GM19324 (cell line): ENCODE results near the gene NREP.

Experiments used
- ATAC-seq: cut with Tn5 transposase; IDR thresholded peaks from one replicate; pipeline ENCODE4 v1.9.1; 2021; ENCODE audit warnings: mild to moderate bottlenecking, moderate library complexity; ENCODE audit not compliant: unreplicated experiment, low FRiP score

The NREP gene, protein sequence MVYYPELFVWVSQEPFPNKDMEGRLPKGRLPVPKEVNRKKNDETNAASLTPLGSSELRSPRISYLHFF

GRCh38 chr5:111756581-111757354 lies at the start of gene NREP:
Gene NREP (minus strand): TSS chr5:111757194. CDS start chr5:111755772, 1,422 bp downstream.
- ATAC-seq = peak; percentile 5

DNA sequence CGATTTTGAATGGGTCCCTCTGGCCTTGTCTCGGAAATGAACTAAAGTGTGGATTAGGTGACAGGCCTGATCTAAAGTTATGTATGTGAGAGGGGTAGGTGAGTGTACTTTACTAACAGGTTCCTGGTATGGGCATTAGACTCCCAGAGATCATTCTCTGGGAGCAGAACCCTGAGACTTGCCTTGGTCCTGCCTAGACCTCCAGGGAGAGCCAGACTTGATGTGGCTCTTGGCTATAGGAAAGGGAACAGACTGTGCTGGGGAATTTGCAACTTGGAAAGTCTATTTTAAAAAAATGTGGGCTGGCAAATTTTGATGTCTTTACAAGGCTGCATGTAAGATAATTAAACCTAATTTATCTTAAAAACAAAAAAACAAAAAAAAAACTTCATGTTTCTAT lies 49.8 kb upstream of the NREP start:
- no peak for ATAC-seq

DNA sequence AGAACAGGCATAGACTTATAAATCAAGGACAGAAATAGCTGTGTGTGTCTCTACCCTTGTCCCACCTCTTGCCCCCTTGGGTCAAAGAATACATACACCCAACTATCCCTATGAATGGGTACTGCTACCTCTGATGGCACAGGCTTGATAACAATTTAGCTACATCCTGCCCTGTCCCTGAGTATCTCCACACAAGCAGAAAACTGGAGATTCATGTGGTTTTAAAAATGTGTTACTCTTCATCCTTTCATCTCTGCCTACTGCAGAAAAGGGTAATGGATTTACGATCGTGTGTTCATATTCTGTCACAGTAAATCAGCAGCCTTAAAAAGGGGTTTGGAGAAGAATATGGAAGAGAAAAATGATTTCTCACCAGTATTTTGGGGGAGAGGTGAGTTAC lies 49.2 kb upstream of the NREP start:
- no peak for ATAC-seq

DNA sequence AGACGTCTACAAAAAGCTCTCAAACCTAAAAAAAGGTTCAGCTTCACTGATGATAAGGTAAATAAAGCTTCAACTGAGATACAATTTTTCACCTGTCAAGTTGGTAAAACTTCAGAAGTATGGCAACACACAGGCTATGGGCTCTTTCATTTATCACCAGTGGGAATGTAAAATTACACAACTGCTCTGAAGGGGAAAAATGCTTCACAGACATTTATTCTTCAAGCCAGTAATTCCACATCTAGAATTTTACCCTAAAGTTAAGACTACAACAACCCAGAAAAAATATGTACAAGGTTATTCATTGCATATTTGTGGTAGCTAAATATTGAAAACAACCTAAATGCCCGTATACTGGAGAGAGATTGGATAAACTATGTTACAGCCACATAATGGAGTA lies 48.1 kb upstream of the NREP start:
- no peak for ATAC-seq

GRCh38 chr5:111800351-111800750 lies 43.4 kb upstream of the NREP start:
- ATAC-seq = no peak

GRCh38 chr5:111795142-111795541 lies 38.1 kb upstream of the NREP start:
- ATAC-seq = no peak

DNA sequence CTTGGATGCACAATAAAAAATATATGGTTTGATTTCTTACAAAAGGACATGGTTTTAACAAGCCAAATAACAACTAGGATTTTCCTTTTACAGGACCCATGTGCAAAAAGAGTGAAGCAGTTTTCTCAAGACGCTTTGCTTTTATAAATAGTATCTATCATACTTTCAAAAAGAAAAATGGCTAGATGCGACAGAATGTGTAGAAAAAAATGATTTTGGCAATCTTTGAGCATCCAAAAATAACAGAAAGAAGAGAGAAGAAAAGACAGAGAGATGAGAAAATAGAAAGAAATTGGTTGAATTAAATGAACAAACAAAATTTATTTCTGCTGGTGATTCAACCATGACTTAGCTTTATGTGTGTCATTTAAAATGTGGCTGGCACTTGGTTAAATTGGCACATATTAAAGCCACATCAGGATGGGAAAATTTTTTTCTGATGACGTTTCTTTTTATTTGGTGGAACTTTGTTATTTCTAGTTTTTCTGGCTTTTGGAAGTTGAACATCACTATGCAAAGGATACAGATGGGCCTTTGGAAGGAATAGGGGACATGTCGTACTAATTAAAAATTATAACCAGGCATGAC lies 35.6 kb upstream of the NREP start:
- ATAC-seq = no peak

GRCh38 chr5:111790295-111790694 lies 33.3 kb upstream of the NREP start:
- ATAC-seq = no peak

DNA sequence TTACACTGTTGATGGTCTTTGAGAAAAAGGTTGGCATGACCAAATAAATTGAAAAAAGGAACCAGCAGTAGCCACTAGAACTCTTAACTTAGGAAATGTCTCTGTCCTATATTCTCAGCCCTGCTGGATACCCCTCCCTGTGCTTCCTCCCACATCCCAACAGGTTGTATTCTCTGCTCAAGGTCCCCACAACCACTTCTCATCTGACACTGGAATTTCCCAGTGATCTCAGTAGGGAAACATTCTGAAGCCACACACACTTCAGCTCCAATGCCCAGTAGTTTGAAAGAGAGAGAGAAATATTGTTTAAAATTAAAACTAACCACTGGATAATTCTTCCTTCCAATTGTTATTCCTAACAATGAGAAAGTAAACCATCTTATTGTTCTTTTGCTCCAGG lies 30.0 kb upstream of the NREP start:
- ATAC-seq = no peak

- no peak for ATAC-seq
Measured at GRCh38 chr5:111784491-111785181, 27.6 kb upstream of the NREP start.

DNA sequence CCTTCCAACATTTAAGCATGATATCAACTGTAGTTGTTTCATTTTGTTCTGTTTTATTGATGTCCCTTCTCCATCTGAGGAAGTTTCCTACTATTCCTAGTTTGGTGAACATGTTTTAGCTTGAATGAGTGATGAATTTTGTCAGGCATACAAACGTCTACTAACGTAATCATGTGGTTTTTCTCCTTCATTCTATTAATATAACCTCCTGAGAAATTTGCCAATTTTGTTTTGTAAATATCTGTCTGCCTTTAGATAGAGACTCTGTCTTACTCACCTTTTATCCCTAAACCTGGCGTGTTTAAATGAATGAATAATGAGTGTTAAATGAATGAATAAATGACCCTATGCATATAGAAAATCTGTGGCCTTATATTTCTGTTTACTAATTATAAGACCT lies 26.5 kb upstream of the NREP start:
- ATAC-seq = no peak

DNA sequence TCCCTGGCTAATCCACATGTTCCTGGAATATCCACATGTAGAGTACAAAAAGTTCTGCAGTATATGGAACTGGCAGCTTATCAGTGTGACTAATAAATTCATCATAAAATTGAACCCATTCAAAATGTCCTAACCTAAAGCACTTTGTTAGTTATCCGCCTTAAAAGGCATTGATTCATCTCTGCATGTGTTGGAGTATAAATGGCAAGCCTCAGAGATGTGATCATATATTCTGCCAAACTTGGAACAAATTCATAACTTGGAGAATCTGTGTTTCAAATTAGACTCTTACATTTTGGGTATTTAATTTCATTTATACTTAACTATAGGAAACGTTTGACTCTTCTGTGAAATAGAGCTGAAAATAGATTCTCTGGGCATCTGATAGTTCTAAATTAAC lies 25.2 kb upstream of the NREP start:
- no peak for ATAC-seq

DNA sequence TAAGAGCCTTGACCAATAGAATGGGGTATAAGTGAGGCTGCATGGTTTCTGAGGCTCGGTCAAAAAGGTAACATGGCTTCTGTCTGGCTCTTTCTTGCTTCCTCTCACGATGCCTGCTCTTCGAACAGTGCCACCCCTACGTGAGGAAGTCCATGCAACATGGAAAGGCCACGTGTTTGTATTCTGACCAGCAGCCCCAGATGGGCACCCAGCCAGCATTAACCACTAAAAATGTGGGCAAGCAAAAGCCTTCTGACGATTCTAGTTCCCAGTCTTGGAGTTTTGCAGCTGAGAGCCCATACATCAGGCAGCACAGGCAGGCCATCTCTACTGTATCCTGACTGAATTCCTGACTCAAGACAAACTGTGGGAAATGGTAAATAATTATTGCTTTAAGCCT lies 24.2 kb upstream of the NREP start:
- no peak for ATAC-seq

- no peak for ATAC-seq
Measured at GRCh38 chr5:111779922-111780292, 22.9 kb upstream of the NREP start.

GRCh38 chr5:111779260-111779921 lies 22.4 kb upstream of the NREP start:
- no peak for ATAC-seq

- ATAC-seq = no peak
Measured at GRCh38 chr5:111776913-111777781, 20.2 kb upstream of the NREP start.

- ATAC-seq = no peak
Measured at GRCh38 chr5:111775224-111775623, 18.2 kb upstream of the NREP start.

GRCh38 chr5:111774525-111774924 lies 17.5 kb upstream of the NREP start:
- peak; percentile 49 for ATAC-seq

- no peak for ATAC-seq
Measured at GRCh38 chr5:111772456-111773122, 15.6 kb upstream of the NREP start.

DNA sequence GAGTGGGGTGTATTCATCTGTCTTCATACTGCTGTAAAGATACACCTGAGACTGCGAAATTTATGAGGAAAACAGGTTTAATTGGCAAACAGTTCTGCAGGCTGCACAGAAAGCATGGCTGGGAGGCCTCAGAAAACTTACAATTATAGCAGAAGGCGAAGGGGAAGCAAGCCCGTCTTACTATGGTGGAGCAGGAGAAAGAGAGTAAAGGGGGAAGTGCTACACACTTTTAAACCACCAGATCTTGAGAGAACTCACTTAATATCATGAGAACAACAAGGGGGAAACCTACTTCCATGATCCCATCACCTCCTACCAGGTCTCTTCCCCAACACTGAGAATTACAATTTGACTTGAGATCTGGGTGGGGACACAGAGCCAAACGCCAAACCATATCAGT lies 12.5 kb upstream of the NREP start:
- no peak for ATAC-seq
